22Rv1 (cell line): ENCODE results near the gene EIF3L.

Experiments used
- CTCF ChIP-seq: fragments of 450-650 bp; IDR thresholded peaks from 2 replicates; pipeline ENCODE4 v1.5.1; 2017; ENCODE audit warnings: mild to moderate bottlenecking
- ZFX ChIP-seq: fragments of 450-650 bp; IDR thresholded peaks from 2 replicates; pipeline ENCODE4 v1.6.1; 2017; ENCODE audit warnings: antibody characterized with exemption, borderline replicate concordance

- no peak for TF ChIP-seq CTCF
- TF ChIP-seq ZFX, result no peak
Measured at GRCh38 chr22:37804352-37804880, 44.8 kb upstream of the EIF3L start.
